Measurements from ENCODE around the gene SLC25A53.
"Not testable (repeated sequence)": the region's sequence is repeated elsewhere in the genome, so short reads cannot be mapped to it uniquely, and the experiment has no call there.

SLC25A53 gene

DNA sequence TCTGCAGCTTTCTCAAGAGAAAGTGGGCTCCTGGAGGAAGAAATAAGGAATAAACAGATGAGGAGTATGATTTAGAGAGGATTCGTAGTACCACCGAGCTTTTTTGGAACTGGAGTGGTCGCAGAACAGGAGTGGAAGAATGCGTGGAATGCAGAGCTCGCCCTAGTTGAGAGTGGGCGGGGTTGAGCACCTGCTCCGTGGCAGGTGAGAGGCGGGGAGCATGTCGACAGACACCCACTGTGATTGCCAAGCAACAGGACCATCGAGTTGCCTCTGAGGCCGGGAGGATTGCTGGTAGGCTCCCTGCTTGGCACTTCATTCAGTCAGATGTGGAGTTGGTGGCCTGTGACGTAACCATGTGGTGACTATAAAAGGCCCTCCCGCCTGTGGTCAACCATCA lies 101.9 kb downstream of the SLC25A53 start:
- not testable (repeated sequence) for DNase-seq

All from fibroblast of skin of right quadriceps (primary cell).